Hematopoietic multipotent progenitor cell treated with erythropoietin and hydrocortisone succinate and interleukin-3 and kit ligand, for 4 days (in vitro differentiated cells): Measurements from ENCODE around the gene CCDC6.
"Not testable (repeated sequence)": the region's sequence is repeated elsewhere in the genome, so short reads cannot be mapped to it uniquely, and the experiment has no call there.

Experiments
- DNase-seq: peaks from one replicate; pipeline ENCODE4 v3.0.0-alpha.2; 2015

Gene CCDC6

GRCh38 chr10:59906417-59907202, at the start of gene CCDC6:
Gene CCDC6 (minus strand): TSS chr10:59906556. CDS start chr10:59906424, 132 bp downstream.
- peak; percentile 98 for DNase-seq

DNA sequence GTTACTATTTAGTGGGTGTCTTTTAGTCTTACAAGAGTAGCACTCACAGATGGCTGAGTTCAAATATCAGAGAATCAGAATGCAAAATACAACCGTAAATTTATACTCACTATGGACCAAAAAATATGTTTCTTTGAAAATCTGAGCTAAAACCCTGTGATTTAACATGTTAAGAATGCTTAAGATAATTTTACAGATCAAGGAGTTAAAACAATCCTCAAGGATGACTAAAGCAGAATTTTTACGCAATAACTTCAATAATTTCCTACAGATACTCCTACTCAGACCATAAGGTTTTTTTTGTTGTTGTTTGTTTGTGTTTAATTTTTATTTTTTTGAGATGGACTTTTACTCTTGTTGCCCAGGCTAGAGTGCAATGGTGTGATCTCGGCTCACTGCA, 47.9 kb upstream of the CCDC6 start:
- DNase-seq, result no peak

DNA sequence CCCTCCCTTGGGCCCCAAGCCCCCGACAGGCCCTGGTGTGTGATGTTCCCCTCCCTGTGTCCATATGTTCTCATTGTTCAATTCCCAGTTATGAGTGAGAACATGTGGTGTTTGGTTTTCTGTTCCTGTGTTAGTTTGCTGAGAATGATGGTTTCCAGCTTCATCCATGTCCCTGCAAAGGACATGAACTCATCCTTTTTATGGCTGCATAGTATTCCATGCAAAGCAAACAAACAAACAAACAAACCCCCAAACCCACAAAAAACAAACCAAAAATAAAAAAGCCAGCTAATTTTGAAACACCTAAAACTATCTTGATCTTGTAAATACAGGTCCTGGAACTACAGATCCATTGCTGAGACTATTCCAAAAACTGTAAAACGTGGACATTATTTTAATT, 47.4 kb upstream of the CCDC6 start:
- not testable (repeated sequence) for DNase-seq

DNA sequence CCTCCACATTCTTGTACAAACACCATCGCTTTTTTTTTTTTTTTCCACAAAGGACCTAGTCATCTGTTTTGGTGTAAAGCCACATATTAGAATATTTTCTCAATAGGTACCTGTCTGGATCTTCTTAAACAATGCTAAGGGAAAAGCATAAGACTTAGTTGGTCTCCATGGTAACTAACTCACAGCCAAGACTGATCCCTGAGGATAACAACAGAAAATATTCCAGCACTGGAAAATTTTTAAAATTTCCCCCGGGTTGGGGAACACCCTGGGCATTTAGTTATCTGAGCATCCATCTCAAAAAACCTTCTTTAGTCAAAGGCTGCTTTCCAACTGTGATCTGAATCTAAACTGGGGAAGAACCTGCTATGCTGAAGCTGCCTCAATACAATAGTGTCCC, 43.7 kb upstream of the CCDC6 start:
- DNase-seq, result no peak

- DNase-seq, result no peak
Observed at GRCh38 chr10:59949608-59950007, 43.3 kb upstream of the CCDC6 start.

DNA sequence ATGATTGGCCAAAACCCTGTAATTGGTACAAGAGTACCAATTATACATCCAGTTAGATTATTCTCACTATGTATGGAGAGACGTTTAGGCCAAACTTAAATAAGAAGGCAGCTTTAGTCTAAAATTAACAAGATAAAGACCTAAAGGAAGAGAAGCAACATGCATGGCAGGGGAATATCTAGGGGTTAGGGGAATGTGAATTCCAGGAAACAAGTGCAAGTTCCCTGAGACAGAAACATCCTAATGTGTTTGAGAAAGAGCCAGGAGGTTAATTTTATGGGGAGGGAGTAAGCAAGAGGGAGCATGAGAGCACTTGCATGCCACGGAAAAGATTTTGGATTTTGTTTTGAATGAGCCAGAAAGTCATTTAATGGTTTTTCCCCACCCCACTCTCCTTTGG, 39.6 kb upstream of the CCDC6 start:
- DNase-seq, result no peak

DNA sequence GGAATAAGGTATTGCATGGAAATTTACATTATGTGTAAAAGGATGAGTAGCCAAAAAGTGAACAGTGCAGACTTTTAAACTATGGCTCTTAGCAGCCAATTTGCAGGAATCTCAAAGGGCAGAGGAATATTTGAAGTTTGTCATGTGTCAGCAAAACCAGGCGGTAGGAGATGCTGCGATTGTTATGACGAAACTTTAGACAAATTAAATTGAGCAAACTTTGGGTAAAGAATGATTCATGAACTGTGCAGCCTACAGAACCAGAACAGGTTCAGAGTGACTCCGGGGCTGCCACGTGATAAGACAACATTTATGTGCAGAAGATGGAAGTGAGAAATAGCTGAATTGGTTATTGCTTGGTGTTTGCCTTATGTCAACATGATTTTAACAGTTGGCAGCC, 39.2 kb upstream of the CCDC6 start:
- no peak for DNase-seq

DNA sequence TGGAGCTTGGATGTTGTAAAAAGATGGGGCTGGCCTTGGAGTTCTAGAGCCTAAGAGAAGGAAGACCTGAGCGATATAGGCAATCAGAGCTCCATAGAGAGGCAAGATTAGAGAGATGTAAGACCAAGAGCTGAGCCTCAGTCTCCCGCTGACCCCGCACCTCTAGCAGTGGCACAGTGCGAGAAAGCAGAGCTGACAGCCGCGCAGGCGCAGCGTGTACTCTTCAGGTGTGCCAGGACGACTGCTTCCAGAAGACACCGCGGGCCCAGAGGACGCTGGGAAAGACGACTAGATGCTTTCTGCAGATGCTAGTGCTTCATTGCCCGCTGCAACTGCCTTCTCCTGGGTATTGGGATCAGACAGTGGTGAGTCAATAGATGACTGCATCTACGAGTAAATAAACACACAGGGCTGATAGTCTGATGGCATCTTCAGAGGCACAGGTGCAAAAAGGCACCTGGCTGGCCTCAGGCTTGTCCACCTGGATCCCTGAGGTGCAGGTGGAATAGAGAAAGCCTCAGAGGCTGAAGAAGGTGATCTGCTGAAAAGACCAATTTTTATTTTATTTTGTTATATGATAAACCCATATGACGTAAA, 38.1 kb upstream of the CCDC6 start:
- DNase-seq, result no peak

GRCh38 chr10:59942556-59942955, 36.2 kb upstream of the CCDC6 start:
- DNase-seq, result no peak

- no peak for DNase-seq
Observed at GRCh38 chr10:59937720-59938119, 31.4 kb upstream of the CCDC6 start.

DNA sequence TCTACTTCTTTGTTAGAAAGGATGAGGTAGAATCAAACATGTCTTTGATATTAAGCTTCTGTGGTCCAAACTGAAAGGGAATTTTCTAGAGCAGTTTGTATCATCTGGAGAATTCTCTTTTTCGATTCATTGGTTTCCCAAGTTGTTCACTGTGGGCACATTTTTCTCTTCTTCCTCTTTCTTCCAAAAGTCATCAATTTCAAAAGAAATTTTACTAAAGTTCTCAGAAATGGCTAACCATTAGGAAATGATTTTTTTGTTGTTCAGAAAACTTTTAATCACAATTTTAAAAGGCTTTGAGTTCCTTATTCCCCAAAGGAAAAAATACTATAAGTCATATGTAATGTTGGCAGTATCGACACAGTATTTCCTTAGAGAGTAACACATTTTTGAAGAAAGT, 28.3 kb upstream of the CCDC6 start:
- DNase-seq, result peak; percentile 31

GRCh38 chr10:59930788-59931521, 24.6 kb upstream of the CCDC6 start:
- not testable (repeated sequence) for DNase-seq

DNA sequence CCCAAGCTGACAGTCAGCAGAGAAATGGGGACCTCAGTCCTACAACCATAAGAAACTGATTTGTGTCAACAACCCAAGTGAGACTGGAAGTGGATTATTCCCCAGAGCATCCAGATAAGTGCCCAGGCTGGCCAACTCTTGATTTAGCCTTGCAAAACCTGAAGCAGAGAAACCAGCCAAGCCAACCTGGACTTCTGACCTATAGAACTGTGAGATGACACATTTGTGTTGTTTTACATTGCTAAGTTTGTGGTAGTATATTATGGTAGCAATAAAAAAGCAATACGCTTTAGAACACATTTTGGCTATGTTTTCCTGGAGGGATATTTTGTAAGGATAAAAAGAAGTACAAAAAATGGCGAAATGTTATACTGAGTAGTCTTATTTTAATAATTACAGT, 19.7 kb upstream of the CCDC6 start:
- DNase-seq, result no peak

GRCh38 chr10:59922907-59923306, 16.6 kb upstream of the CCDC6 start:
- no peak for DNase-seq

GRCh38 chr10:59917922-59918321, 11.6 kb upstream of the CCDC6 start:
- no peak for DNase-seq

DNA sequence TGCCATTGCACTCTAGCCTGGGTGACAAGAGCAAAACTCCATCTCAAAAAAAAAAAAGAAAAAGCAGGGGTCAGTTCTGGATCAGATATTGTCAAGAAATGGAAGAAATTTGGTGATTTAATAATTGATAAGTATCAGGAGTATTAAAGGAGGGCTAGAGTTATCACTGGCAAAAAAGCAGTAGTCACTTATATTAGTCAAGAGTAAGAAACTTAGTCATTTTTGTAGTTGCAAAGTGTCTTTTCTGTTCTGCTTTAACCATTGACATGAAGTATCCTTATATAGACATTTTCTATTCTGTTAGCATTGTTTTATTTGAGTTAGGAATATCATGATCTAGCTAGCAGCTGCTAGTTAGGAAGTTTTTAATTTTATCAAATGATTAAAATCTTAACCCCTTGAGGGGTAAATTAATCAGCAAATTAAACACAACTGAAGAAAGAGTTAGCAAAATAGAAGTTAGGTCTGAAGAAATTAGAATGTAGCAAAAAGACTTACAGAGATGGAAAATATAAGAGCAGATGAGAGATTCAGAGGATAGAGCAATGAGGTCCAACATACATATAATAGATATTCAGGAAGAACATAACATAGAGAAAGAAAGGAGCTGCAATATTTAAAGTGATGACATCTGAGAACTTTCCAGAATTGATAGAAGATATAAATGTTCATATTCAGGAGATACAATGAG, 7.3 kb upstream of the CCDC6 start:
- no peak for DNase-seq

DNA sequence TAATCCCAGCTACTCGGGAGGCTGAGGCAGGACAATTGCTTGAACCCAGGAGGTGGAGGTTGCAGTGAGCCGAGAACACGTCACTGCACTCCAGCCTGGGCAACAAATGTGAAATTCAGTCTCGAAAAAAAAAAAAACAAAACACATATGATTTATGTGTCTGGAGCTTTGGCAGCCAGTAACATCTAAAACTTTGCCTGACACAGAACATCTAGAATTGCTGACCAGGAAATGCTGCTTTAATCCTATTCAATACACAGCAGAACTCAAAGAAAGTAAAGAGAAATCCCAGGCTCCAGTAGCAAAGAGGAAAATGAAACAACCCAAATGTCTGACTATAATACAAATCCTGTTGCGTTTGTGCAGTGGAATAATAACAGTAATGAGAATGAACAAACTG, 4.5 kb upstream of the CCDC6 start:
- no peak for DNase-seq

GRCh38 chr10:59909815-59910214, 3.5 kb upstream of the CCDC6 start:
- DNase-seq, result no peak

DNA sequence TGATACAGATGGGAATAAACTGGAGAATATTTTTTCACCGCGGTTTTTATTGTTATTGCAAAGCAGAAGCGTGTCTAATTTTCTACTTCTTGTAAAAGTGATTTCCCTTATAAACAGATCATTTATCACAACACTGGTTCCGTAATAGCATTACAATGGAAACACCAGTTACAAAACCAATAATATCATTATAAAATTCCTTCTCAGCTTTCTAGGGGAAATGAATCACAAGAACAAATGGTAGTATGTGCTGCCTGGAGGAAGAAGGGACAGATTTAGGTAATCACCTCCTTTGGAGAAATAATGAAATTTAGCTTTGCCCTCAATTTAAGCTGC, 2.4 kb upstream of the CCDC6 start:
- DNase-seq, result no peak

GRCh38 chr10:59907918-59908807, 1.8 kb upstream of the CCDC6 start:
- peak; percentile 95 for DNase-seq

DNA sequence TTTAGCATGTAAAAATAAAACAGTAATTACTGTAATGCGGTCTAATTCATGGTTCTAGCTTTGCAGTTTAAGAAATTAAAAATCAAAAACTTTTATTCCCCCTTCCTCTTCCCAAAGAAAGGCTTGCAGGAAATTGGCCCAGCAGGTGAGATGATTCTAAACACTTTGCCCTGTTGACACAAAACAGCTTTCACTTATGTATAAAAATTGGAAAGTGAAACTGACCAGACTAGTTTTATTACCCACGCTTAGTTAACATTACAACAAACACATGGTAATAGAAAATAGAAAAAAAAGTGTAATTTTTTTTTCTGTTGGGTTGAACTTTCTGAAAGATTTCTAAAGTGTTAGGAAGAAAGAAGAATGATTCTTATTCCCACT, 1.2 kb upstream of the CCDC6 start:
- DNase-seq, result no peak

GRCh38 chr10:59905731-59906416, 482 bp downstream of the CCDC6 start:
- DNase-seq, result peak; percentile 32
